ENCODE results near the gene ZNF529. TPM values are rescaled to one million over a fixed set of nuclear protein-coding genes. Genes with fewer than 3 reads are reported as not detected.

ZNF529 gene
- total RNA-seq (33.2 and 35.4 TPM in 2 replicates), polyA plus RNA-seq (11.1 and 30.8 TPM in 2 replicates), polyA minus RNA-seq (11.0 and 14.3 TPM in 2 replicates)
- total RNA-seq (2013) = 19.4 TPM

DNA sequence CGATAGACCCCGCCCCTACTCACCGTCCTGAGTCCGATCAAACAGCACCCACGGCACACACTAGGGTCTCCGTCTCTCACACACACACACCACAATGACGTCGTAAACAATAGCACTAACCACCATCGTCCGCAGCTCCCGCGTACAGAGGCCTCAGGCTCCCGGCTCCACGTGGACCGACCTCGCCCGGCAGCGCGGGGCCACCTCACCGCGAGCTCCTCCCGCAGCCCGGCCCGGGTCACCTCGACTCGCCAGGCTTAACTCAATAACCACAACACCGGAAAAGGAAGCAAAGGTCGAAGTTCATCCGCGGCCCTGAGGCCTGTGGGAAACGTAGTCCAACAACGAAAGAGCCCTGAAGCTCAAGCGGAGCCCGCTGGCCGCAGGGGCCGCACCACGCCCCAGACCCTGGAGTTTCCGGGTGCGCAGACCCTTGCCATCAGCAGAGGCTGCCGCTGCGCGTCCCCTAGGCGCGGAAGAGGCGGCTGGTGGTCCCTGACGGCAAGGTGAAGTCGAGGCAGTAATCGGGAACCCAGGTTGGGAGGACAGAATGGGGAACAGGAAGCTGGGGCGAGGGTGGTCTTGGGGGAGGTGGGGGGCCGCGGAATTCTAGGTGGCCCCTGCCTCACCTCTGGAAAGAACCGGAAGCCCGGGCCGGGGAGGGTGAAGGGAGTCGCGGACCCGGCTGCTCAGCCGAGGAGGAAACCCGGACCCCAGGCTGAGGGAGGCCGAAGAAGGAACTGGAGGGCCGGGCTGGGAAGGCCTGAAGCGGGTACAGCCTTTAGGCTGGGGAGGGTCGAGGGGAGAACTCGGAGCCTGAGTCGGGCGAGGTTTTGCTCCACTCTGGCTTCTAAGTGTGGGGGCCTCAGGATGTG is at the start of gene ZNF529:
Gene ZNF529, minus strand, starts transcription at position 273 of the 875 bp plus-strand sequence. CDS start 946 bp downstream, outside the sequence.
- peak; percentile 94 for ATAC-seq (ENCODE audit: low read depth)
- H3K4me3 ChIP-seq (ENCODE audit: control extremely low read depth in 1 of 5, extremely low read depth in 1 of 5, insufficient read depth in 1 of 5, low read depth in 2 of 5, low read length in 4 of 5) = peak within 1 kb of the TSS; percentile 57 to 91 (median 88)
- peak within 1 kb of the TSS; percentile 82 to 98 for H3K27ac ChIP-seq (ENCODE audit: low read length in 2 of 2)
- H3K4me1 Mint-ChIP-seq = peaks cover 34% of the 10 kb centered on the region
- peak; percentile 93 for DNase-seq
- ChIA-PET POLR2A (interaction anchor here (0.8 to 1.4 kb wide), 6 partner anchors 32 to 265 kb away, joined by 3 to 10 read pairs (median 4); partner anchors contain the start of genes ZFP14, ZNF260, ZNF382 and ZNF461), CTCF (interaction anchor here (1.0 to 1.3 kb wide), 2 partner anchors 32 to 224 kb away, joined by 3 to 4 read pairs; partner anchors contain the start of gene ZNF382)
- H3K79me2 ChIP-seq (ENCODE audit: control insufficient read depth, insufficient read depth, low read length) = peaks cover 75% of the 10 kb centered on the region
- H3K4me1 ChIP-seq (ENCODE audit: control insufficient read depth in 2 of 2, insufficient read depth in 2 of 2, low read length in 2 of 2) = peaks cover 18% of the 10 kb centered on the region in 2 donors
- H3K36me3 ChIP-seq (replicated peaks in 1 of 2; ENCODE audit: control extremely low read depth in 1 of 2, control insufficient read depth in 1 of 2, extremely low read depth in 1 of 2, insufficient read depth in 2 of 2, low read length in 1 of 2) = peaks cover 14 to 21% of the 10 kb centered on the region in 2 experiments
- H3K27ac Mint-ChIP-seq = peak within 1 kb of the TSS; percentile 91
- no peaks in the 10 kb centered on the region for H3K27me3 Mint-ChIP-seq
- H3K27me3 ChIP-seq (replicated peaks in 1 of 4; ENCODE audit: control extremely low read depth in 1 of 4, control insufficient read depth in 3 of 4, insufficient read depth in 4 of 4, low read length in 3 of 4) = no peaks in the 10 kb centered on the region
- no peak for TF ChIP-seq EZH2 (IDR thresholded peaks at IDR 0.05; ENCODE audit: borderline replicate concordance, insufficient read depth, low read depth, low read length, poor library complexity, severe bottlenecking)
- TF ChIP-seq, protein P1, sequence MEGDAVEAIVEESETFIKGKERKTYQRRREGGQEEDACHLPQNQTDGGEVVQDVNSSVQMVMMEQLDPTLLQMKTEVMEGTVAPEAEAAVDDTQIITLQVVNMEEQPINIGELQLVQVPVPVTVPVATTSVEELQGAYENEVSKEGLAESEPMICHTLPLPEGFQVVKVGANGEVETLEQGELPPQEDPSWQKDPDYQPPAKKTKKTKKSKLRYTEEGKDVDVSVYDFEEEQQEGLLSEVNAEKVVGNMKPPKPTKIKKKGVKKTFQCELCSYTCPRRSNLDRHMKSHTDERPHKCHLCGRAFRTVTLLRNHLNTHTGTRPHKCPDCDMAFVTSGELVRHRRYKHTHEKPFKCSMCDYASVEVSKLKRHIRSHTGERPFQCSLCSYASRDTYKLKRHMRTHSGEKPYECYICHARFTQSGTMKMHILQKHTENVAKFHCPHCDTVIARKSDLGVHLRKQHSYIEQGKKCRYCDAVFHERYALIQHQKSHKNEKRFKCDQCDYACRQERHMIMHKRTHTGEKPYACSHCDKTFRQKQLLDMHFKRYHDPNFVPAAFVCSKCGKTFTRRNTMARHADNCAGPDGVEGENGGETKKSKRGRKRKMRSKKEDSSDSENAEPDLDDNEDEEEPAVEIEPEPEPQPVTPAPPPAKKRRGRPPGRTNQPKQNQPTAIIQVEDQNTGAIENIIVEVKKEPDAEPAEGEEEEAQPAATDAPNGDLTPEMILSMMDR (IDR thresholded peaks at IDR 0.05) = no peak
- H3K9me3 ChIP-seq (ENCODE audit: control extremely low read depth in 1 of 3, control insufficient read depth in 2 of 3, insufficient read depth in 1 of 3, low read length in 2 of 3) = peaks cover 0 to 4% (median 2%) of the 10 kb centered on the region in 3 donors
- H3K9ac ChIP-seq (ENCODE audit: low read length) = peak within 1 kb of the TSS; percentile 97
- under 1% methylated on average over 66 of the region's 66 CpGs for WGBS (ENCODE audit: insufficient coverage)
- intact Hi-C loops (cut with micrococcal nuclease) = loop anchor here (1.0 to 10.0 kb wide), 9 partner anchors 31 to 599 kb away; partner anchors contain the start of genes SDHAF1, ZFP14, ZFP82 and ZNF260
- peak within 1 kb of the TSS; percentile 87 for H3K4me2 ChIP-seq (replicated peaks; ENCODE audit: low read depth, low read length, poor library complexity, severe bottlenecking)
- peak within 1 kb of the TSS; percentile 86 for H2AFZ ChIP-seq (ENCODE audit: insufficient read depth, low read depth, low read length, poor library complexity, severe bottlenecking)
- H3K9me3 Mint-ChIP-seq (ENCODE audit: insufficient read depth) = no peaks in the 10 kb centered on the region
- peak within 1 kb of the TSS; percentile 92 for H3K4me3 Mint-ChIP-seq
- no peaks in the 10 kb centered on the region for H4K20me1 ChIP-seq (ENCODE audit: control insufficient read depth, insufficient read depth, low read length, poor library complexity, severe bottlenecking)
